HG03039 (cell line): ENCODE results near the gene HS6ST3.
"Not testable (repeated sequence)": the region's sequence is repeated elsewhere in the genome, so short reads cannot be mapped to it uniquely, and the experiment has no call there.

Experiments
- ATAC-seq: cut with Tn5 transposase; IDR thresholded peaks from one replicate; pipeline ENCODE4 v1.9.1; 2021; ENCODE audit warnings: mild to moderate bottlenecking, moderate library complexity; ENCODE audit not compliant: unreplicated experiment

Gene HS6ST3

GRCh38 chr13:96089749-96090239 is at the start of gene HS6ST3:
TSS of gene HS6ST3 (plus strand) at chr13:96090107.
- peak; percentile 42 for ATAC-seq

- ATAC-seq: no peak
Measured at GRCh38 chr13:96041326-96042110, 48.4 kb upstream of the HS6ST3 start.

- ATAC-seq: no peak
Measured at GRCh38 chr13:96044238-96044637, 45.7 kb upstream of the HS6ST3 start.

DNA sequence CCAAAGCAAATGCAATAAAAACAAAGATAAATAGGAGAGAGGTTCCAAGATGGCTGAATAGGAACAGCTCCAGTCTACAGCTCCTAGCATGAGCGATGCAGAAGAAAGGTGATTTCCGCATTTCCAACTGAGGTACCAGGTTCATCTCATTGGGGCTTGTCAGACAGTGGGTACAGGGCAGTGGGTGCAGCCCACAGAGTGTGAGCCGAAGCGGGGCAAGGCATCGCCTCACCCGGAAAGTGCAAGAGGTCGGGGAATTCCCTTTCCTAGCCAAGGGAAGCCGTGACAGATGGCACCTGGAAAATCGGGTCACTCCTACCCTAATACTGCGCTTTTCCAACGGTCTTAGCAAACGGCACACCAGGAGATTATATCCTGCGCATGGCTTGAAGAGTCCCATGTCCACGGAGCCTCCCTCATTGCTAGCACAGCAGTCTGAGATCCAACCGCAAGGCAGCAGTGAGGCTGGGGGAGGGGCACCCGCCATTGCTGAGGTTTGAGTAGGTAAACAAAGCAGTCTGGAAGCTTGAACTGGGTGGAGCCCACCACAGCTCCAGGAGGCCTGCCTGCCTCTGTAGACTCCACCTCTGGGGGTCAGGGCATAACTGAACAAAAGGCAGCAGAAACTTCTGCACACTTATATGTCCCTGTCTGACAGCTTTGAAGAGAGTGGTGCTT is 43.3 kb upstream of the HS6ST3 start:
- ATAC-seq: not testable (repeated sequence)

DNA sequence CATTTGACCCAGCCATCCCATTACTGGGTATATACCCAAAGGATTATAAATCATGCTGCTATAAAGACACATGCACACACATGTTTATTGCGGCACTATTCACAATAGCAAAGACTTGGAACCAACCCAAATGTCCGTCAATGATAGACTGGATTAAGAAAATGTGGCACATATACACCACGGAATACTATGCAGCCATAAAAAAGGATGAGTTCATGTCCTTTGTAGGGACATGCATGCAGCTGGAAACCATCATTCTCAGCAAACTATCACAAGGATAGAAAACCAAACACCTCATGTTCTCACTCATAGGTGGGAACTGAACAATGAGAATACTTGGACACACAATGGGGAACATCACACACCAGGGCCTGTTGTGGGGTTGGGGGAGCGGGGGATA is 39.0 kb upstream of the HS6ST3 start:
- not testable (repeated sequence) for ATAC-seq

GRCh38 chr13:96051491-96051890 is 38.4 kb upstream of the HS6ST3 start:
- ATAC-seq: not testable (repeated sequence)

DNA sequence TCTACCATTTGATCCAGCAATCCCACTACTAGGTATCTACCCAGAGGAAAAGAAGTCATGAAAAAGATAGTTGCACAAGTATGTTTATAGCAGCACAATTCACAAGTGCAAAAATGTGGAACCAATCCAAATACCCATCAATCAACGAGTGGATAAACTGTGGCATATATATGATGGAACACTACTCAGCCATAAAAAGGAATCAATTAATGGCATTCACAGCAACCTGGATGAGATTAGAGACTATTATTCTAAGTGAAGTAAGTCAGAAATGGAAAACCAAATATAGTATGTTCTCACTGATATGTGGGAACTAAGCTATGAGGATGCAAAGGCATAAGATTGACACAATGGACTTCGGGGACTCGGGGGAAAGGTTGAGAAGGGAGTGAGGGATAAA is 38.0 kb upstream of the HS6ST3 start:
- not testable (repeated sequence) for ATAC-seq

DNA sequence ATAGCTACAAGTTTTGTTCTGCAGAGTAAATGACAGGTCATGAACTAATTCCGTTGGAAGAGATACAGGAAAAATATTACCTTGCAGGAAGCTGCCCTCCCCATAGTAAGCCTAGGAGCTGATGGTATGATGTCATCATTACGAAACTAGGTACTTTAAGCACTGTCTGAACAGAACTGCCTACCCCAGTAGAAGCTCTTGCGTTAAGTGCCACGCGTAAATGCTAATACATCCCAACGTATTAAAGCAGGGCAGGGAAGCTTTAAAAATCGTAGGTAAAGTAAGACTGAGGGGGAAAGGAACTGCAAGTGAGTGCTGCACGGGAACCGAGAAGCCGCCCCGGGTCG is 37.3 kb upstream of the HS6ST3 start:
- ATAC-seq: peak; percentile 50

GRCh38 chr13:96053003-96053703 is 36.8 kb upstream of the HS6ST3 start, which contains the start of gene UGGT2:
TSS of gene UGGT2 (minus strand) at chr13:96053401. CDS start at chr13:96053312, 89 bp downstream.
- peak; percentile 97 for ATAC-seq

DNA sequence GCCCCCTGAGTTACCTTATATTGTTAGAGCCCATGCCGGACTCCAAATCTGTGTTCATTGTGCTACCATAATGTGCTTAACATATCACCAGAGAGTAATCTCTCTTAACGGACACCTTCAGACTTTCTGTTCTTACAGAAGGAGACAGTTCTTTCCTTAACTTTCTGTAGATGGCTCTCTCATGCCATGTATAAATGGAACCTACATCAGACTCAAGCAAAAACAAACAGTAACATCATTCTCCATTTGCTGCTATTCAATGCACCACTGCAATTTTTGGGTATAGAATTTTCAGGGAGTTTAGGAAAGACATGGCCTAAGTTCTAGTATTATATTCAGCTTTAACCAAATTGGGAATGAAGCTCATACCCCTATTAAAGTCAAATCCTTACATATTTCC is 24.1 kb upstream of the HS6ST3 start:
- no peak for ATAC-seq

DNA sequence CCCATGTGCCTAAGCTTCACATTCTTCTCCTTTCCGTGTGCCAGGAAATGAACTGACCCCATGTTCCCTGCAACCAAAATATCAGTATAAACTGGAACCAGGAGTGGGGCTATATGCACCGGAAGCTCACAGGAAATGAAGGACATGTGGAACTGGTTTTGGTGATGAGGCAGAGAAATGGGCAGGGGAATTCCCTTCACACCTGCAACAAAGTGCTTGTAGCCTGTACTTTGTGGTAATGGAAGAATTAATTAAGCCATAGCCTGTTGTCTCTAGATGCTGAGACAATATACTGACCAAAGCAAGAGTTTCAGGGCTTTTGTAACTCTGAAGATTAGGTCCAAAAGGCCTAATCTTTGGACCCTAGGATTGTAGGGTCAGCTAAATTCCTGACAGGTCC is 21.2 kb upstream of the HS6ST3 start:
- ATAC-seq: no peak

DNA sequence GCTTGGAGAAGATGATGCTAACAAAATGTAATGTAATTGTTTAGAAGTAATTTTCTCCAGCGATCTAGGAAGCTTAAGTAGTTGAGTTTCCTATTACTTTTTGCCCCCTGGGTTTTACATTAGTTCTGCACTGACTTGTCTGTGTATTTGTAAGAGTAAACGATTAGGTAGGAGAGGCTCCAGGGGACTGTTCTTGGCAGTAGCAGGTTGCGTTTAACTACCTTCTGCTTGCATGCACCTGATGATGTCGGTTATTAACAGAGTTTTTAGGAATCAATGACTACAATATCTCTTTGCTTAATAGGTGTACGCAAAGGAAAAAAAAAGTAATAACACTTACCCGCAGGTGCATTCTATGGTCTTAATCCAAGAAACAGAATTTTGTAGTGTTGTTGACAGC is 18.4 kb upstream of the HS6ST3 start:
- no peak for ATAC-seq

DNA sequence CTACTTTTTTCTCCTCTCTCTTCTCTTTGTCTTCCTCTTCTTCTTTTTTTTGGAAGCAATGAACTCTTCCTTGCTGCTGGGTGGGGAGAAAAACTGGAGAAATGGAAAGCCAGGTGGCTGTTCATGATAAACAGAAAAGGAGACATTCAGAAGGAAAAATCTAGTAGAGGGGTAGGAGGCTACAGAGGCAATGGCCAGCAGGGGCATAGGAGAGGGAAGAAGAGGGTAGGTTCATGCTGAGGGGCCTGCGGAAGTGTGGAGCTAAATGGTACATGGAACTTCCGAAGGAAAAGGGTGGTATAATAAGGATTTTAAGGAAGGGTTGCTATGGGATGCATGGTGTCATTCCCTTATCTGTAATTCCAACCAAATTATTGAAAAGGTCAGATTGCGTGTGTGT is 17.5 kb upstream of the HS6ST3 start:
- ATAC-seq: no peak

GRCh38 chr13:96075953-96076543 is 13.9 kb upstream of the HS6ST3 start:
- ATAC-seq: no peak

DNA sequence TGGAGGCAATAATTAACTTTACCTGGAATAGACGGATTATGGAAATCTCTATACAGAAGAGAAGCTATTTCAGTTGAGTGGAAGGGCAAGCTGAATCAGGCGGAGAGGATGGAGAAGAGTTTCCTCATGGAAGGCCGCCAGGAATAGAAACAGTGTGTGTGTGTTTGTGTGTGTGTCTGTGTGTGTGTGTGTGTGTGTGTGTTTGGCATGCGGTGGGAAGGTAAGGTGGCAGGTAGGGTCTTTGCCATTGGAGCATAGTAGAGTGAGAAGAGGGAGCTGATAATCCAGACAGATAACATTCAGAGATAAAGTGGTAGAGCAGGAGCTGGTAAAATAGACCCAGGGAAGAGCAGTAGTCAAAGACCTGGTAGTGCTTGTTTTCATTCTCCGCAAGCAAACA is 9.2 kb upstream of the HS6ST3 start:
- no peak for ATAC-seq

DNA sequence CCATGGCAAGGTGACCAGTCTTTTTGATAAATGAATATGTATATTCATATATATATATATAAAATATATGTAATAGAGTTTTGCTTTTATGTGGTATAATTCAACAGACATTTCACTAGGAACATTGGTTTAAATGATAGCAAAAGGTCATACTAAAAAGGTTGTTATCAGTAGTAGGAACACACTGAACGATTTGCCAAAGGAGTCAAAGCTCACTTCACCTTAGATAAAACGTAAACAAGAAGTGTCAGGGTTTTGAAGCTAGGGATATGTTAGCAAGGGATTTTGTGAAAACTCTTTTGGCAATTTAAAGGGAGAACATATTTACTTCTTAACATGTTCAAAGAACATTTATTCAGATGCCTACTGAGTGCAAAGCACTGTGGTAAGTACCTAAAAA is 8.0 kb upstream of the HS6ST3 start:
- ATAC-seq: no peak

- no peak for ATAC-seq
Measured at GRCh38 chr13:96082640-96083039, 7.3 kb upstream of the HS6ST3 start.

GRCh38 chr13:96086736-96087135 is 3.2 kb upstream of the HS6ST3 start:
- ATAC-seq: no peak

GRCh38 chr13:96089139-96089538 is 768 bp upstream of the HS6ST3 start:
- ATAC-seq: no peak

- peak; percentile 38 for ATAC-seq
Measured at GRCh38 chr13:96090240-96091101, 564 bp downstream of the HS6ST3 start.
